Measurements from ENCODE around the gene GATA2.

- TF ChIP-seq CTCF (IDR thresholded peaks at IDR 0.05) (no peak), POLR2A (IDR thresholded peaks at IDR 0.05) (no peak)
Observed at GRCh38 chr3:128490915-128491690, 1.9 kb downstream of the GATA2 start.
